BJ (cell line): ENCODE data around the gene PLXNB1. TPM values are rescaled to one million over a fixed set of nuclear protein-coding genes. Genes with fewer than 3 reads are reported as not detected.

Experiments used
- CTCF ChIA-PET: fragments of 350-600 bp; formaldehyde crosslinking; extraction: SDS; loops from one replicate; lab custom pipeline; 2021; ENCODE audit warnings: antibody characterized with exemption, inconsistent platforms; lab: Yijun Ruan, JAX
- POLR2A ChIA-PET: fragments of 300-600 bp; sonication (Branson Sonifier 250); formaldehyde crosslinking; extraction: SDS; loops from one replicate; lab custom pipeline; 2021; ENCODE audit warnings: antibody characterized with exemption; lab: Charles Lee
- DNase-seq: peaks from one replicate; pipeline ENCODE4 v3.0.0-alpha.2; 2011; ENCODE audit warnings: low read depth
- H3K27me3 ChIP-seq: 2 replicates; pipeline ENCODE4 v1.6.0; 2011; ENCODE audit warnings: low read length; ENCODE audit not compliant: control insufficient read depth, insufficient read depth
- H3K36me3 ChIP-seq: 2 replicates; pipeline ENCODE4 v1.5.1; 2011; ENCODE audit warnings: low read length; ENCODE audit not compliant: control insufficient read depth, insufficient read depth
- H3K4me3 ChIP-seq: 2 replicates; pipeline ENCODE4 v1.5.1; 2011; ENCODE audit warnings: low read depth, mild to moderate bottlenecking, control low read depth, low read length
- CTCF ChIP-seq: IDR thresholded peaks from 2 replicates; pipeline ENCODE4 v1.5.1; 2011; ENCODE audit warnings: low read depth, mild to moderate bottlenecking, control low read depth, inconsistent platforms, low read length, moderate library complexity; ENCODE audit not compliant: insufficient read depth
- polyA plus RNA-seq: library from polyadenylated mRNA; depleted of rRNA; stranded (reverse); fragments of >200 nt; gene quantifications from 2 replicates; pipeline ENCODE4 v1.2.3, GENCODE V29; 2011

PLXNB1 gene
- polyA plus RNA-seq, 1 experiment: 26.3 TPM

GRCh38 chr3:48409291-48410201 lies 20.3 kb downstream of the PLXNB1 start:
- ChIA-PET POLR2A (no interaction called here), CTCF (interaction anchor here (1.2 to 4.8 kb wide), 3 partner anchors 24 to 136 kb away, joined by 3 to 37 read pairs (median 7); no protein-coding TSS in a partner anchor)
- DNase-seq: no peak
- Histone ChIP-seq H3K4me3 (no peak overlapping the region), H3K36me3 (peaks cover 36% of the 10 kb centered on the region), H3K27me3 (no peaks in the 10 kb centered on the region)
- no peak for TF ChIP-seq CTCF

GRCh38 chr3:48408823-48409281 lies 21.0 kb downstream of the PLXNB1 start:
- peaks cover 38% of the 10 kb centered on the region for H3K36me3 ChIP-seq
- ChIA-PET POLR2A (no interaction called here), CTCF (interaction anchor here (0.5 to 4.8 kb wide), 4 partner anchors 27 to 135 kb away, joined by 3 to 37 read pairs (median 6); partner anchors contain the start of genes CCDC51 and TMA7)

GRCh38 chr3:48407542-48408099 lies 22.3 kb downstream of the PLXNB1 start:
- Histone ChIP-seq H3K27me3 (no peaks in the 10 kb centered on the region), H3K36me3 (peaks cover 33% of the 10 kb centered on the region), H3K4me3 (no peak overlapping the region)
- ChIA-PET CTCF (interaction anchor here (0.9 to 4.8 kb wide), 6 partner anchors 13 to 332 kb away, joined by 3 to 37 read pairs (median 5); partner anchors contain the start of genes CCDC51 and TMA7), POLR2A (interaction anchor here (0.5 kb wide), 1 partner anchor 127 kb away, joined by 3 read pairs; no protein-coding TSS in a partner anchor)
- no peak for TF ChIP-seq CTCF
- no peak for DNase-seq

More at GRCh38 chr3:48408823-48409281, 21.0 kb downstream of the PLXNB1 start:
- DNase-seq: no peak
- TF ChIP-seq CTCF: no peak
- no peaks in the 10 kb centered on the region for H3K27me3 ChIP-seq
- no peak overlapping the region for H3K4me3 ChIP-seq

GRCh38 chr3:48406443-48407431 lies 23.1 kb downstream of the PLXNB1 start:
- DNase-seq: no peak
- Histone ChIP-seq H3K27me3 (no peaks in the 10 kb centered on the region), H3K4me3 (no peak overlapping the region), H3K36me3 (peaks cover 27% of the 10 kb centered on the region)
- ChIA-PET POLR2A (no interaction called here), CTCF (interaction anchor here (0.9 to 4.8 kb wide), 5 partner anchors 14 to 133 kb away, joined by 3 to 37 read pairs (median 6); partner anchors contain the start of genes CCDC51 and TMA7)
- TF ChIP-seq CTCF: no peak
